ENCODE results near the gene THAP10.

THAP10 gene

DNA sequence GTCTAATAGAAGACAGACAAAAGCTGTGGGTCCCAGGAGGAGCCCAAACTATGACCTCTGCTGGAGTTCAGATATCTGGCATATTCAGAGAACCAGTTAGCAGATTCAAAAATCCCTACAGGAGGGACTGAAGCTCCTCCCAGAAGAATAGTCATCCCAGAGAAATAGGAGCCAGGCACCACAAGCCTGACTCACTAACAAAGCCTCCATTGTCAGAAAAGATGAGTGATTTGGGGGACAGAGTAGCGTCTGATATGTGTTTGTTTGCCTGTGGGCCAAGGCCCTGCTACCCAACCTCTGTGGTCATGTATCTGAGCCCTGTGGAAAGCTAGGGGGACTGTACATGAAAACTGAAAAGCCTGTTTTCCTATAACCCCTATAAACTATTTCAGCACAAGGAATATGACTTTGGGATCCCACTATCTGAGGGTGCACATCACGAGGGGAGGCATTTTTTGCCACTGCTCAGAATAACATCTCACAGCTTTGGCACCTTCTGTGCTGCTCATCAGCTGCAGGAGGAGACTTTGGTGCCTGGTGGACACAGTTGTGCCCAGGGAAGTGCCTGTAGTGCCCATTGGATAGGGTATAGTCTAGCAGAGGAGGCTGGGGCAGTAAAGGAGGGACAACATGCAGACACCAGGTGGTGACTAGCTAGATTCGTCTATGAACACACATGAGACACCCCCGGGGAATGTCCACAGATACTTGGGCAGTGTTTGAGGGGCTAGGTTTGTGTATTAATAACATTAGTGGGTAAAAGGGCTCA, 28.6 kb downstream of the THAP10 start:
- Histone ChIP-seq H3K9me3 (ENCODE audit: control insufficient read depth, insufficient read depth, low read depth, low read length) (no peaks in the 10 kb centered on the region), H3K27ac (ENCODE audit: extremely low read depth, low read depth, low read length) (no peak overlapping the region), H3K4me3 (ENCODE audit: low read depth, low read length) (no peak overlapping the region), H3K4me1 (ENCODE audit: control insufficient read depth, insufficient read depth, low read length) (no peaks in the 10 kb centered on the region; the same call in 1 of the 2 replicates), H3K36me3 (ENCODE audit: control insufficient read depth in 2 of 2, insufficient read depth in 1 of 2, low read length in 2 of 2) (no peaks in the 10 kb centered on the region)
- ChIA-PET CTCF (interaction anchor here (0.6 to 2.3 kb wide), 7 partner anchors 9 to 45 kb away, joined by 3 to 17 read pairs (median 3); partner anchors contain the start of gene LARP6), POLR2A (interaction anchor here (0.6 to 1.2 kb wide), 2 partner anchors 10 to 51 kb away, joined by 4 to 5 read pairs; partner anchors contain the start of gene LARP6)
- no peak for TF ChIP-seq EGR2 (tag by site-specific recombination; IDR thresholded peaks at IDR 0.05; ENCODE audit: low read depth)
- TF ChIP-seq, protein P1, sequence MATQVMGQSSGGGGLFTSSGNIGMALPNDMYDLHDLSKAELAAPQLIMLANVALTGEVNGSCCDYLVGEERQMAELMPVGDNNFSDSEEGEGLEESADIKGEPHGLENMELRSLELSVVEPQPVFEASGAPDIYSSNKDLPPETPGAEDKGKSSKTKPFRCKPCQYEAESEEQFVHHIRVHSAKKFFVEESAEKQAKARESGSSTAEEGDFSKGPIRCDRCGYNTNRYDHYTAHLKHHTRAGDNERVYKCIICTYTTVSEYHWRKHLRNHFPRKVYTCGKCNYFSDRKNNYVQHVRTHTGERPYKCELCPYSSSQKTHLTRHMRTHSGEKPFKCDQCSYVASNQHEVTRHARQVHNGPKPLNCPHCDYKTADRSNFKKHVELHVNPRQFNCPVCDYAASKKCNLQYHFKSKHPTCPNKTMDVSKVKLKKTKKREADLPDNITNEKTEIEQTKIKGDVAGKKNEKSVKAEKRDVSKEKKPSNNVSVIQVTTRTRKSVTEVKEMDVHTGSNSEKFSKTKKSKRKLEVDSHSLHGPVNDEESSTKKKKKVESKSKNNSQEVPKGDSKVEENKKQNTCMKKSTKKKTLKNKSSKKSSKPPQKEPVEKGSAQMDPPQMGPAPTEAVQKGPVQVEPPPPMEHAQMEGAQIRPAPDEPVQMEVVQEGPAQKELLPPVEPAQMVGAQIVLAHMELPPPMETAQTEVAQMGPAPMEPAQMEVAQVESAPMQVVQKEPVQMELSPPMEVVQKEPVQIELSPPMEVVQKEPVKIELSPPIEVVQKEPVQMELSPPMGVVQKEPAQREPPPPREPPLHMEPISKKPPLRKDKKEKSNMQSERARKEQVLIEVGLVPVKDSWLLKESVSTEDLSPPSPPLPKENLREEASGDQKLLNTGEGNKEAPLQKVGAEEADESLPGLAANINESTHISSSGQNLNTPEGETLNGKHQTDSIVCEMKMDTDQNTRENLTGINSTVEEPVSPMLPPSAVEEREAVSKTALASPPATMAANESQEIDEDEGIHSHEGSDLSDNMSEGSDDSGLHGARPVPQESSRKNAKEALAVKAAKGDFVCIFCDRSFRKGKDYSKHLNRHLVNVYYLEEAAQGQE (tag by site-specific recombination; IDR thresholded peaks at IDR 0.05): no peak
- no peak for TF ChIP-seq ZXDB (tag by site-specific recombination; IDR thresholded peaks at IDR 0.05)
- TF ChIP-seq, protein P2, sequence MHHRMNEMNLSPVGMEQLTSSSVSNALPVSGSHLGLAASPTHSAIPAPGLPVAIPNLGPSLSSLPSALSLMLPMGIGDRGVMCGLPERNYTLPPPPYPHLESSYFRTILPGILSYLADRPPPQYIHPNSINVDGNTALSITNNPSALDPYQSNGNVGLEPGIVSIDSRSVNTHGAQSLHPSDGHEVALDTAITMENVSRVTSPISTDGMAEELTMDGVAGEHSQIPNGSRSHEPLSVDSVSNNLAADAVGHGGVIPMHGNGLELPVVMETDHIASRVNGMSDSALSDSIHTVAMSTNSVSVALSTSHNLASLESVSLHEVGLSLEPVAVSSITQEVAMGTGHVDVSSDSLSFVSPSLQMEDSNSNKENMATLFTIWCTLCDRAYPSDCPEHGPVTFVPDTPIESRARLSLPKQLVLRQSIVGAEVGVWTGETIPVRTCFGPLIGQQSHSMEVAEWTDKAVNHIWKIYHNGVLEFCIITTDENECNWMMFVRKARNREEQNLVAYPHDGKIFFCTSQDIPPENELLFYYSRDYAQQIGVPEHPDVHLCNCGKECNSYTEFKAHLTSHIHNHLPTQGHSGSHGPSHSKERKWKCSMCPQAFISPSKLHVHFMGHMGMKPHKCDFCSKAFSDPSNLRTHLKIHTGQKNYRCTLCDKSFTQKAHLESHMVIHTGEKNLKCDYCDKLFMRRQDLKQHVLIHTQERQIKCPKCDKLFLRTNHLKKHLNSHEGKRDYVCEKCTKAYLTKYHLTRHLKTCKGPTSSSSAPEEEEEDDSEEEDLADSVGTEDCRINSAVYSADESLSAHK (tag by site-specific recombination; IDR thresholded peaks at IDR 0.05): no peak
- TF ChIP-seq GLIS1 (tag by site-specific recombination; IDR thresholded peaks at IDR 0.05): no peak
- no peak for TF ChIP-seq AEBP2 (tag by site-specific recombination; IDR thresholded peaks at IDR 0.05; ENCODE audit: borderline replicate concordance)
- no peak for TF ChIP-seq ZNF521 (tag by site-specific recombination; IDR thresholded peaks at IDR 0.05)
- TF ChIP-seq, protein P3, sequence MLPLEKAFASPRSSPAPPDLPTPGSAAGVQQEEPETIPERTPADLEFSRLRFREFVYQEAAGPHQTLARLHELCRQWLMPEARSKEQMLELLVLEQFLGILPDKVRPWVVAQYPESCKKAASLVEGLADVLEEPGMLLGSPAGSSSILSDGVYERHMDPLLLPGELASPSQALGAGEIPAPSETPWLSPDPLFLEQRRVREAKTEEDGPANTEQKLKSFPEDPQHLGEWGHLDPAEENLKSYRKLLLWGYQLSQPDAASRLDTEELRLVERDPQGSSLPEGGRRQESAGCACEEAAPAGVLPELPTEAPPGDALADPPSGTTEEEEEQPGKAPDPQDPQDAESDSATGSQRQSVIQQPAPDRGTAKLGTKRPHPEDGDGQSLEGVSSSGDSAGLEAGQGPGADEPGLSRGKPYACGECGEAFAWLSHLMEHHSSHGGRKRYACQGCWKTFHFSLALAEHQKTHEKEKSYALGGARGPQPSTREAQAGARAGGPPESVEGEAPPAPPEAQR (tag by site-specific recombination; IDR thresholded peaks at IDR 0.05): no peak
- TF ChIP-seq ZNF157 (tag by site-specific recombination; IDR thresholded peaks at IDR 0.05): no peak
- TF ChIP-seq ZNF416 (tag by site-specific recombination; IDR thresholded peaks at IDR 0.05): no peak
- TF ChIP-seq ZNF223 (tag by site-specific recombination; IDR thresholded peaks at IDR 0.05): no peak
- TF ChIP-seq ZNF324 (tag by site-specific recombination; IDR thresholded peaks at IDR 0.05): no peak
- TF ChIP-seq ZNF623 (tag by site-specific recombination; IDR thresholded peaks at IDR 0.05): no peak
- TF ChIP-seq, protein P4, sequence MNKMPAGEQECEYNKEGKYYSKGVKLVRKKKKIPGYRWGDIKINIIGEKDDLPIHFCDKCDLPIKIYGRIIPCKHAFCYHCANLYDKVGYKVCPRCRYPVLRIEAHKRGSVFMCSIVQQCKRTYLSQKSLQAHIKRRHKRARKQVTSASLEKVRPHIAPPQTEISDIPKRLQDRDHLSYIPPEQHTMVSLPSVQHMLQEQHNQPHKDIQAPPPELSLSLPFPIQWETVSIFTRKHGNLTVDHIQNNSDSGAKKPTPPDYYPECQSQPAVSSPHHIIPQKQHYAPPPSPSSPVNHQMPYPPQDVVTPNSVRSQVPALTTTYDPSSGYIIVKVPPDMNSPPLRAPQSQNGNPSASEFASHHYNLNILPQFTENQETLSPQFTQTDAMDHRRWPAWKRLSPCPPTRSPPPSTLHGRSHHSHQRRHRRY (tag by site-specific recombination; IDR thresholded peaks at IDR 0.05): no peak
- TF ChIP-seq ZFP37 (tag by site-specific recombination; IDR thresholded peaks at IDR 0.05): no peak
